CD4-positive, alpha-beta memory T cell (primary cell): ENCODE measurements around the gene MET. TPM values are rescaled to one million over a fixed set of nuclear protein-coding genes. Genes with fewer than 3 reads are reported as not detected.
"Not testable (repeated sequence)": the region's sequence is repeated elsewhere in the genome, so short reads cannot be mapped to it uniquely, and the experiment has no call there.

ENCODE experiments used
- CTCF ChIA-PET: fragments of 350-600 bp; sonication (Branson Sonifier 250); formaldehyde crosslinking; loops from one replicate; lab custom pipeline; 2021; ENCODE audit warnings: inconsistent platforms; ENCODE audit not compliant: partially characterized antibody; lab: Charles Lee
- POLR2A ChIA-PET: fragments of 350-600 bp; sonication (Branson Sonifier 250); formaldehyde crosslinking; loops from one replicate; lab custom pipeline; 2021; ENCODE audit not compliant: partially characterized antibody; lab: Charles Lee
- DNase-seq, 5 donors: peaks; one replicate each; pipeline versions ENCODE4 v3.0.0 to v3.0.0-alpha.2; 2020 to 2022; ENCODE audit warnings: mixed read lengths in 1 of 5
- H3K27ac ChIP-seq: one replicate; pipeline ENCODE4 v1.7.0; 2013; ENCODE audit warnings: low read depth, low read length
- H3K27me3 ChIP-seq: 2 replicates; pipeline ENCODE4 v1.7.0; 2013; ENCODE audit warnings: mild to moderate bottlenecking, low read length, moderate library complexity; ENCODE audit not compliant: insufficient read depth
- H3K36me3 ChIP-seq: 2 replicates; pipeline ENCODE4 v1.7.0; 2013; ENCODE audit warnings: mild to moderate bottlenecking, low read length, moderate library complexity; ENCODE audit not compliant: insufficient read depth
- H3K4me1 ChIP-seq: 2 replicates; pipeline ENCODE4 v1.7.0; 2013; ENCODE audit warnings: mild to moderate bottlenecking, low read length, moderate library complexity; ENCODE audit not compliant: insufficient read depth
- H3K4me3 ChIP-seq, 2 donors: one replicate each; pipeline ENCODE4 v1.7.0; 2013; ENCODE audit warnings: low read length in 2 of 2, mild to moderate bottlenecking in 1 of 2
- H3K9me3 ChIP-seq, 2 donors: one replicate each; pipeline ENCODE4 v1.7.0; 2013; ENCODE audit warnings: low read length in 2 of 2, control low read depth in 1 of 2; ENCODE audit not compliant: control insufficient read depth in 1 of 2
- H3K27ac Mint-ChIP-seq, 7 donors: one replicate each; pipeline ENCODE4 v1.8.0; 2020 to 2021; ENCODE audit warnings: mixed read lengths in 7 of 7, mild to moderate bottlenecking in 6 of 7, inconsistent platforms in 3 of 7, moderate library complexity in 3 of 7
- H3K27me3 Mint-ChIP-seq, 2 donors: one replicate each; pipeline ENCODE4 v1.8.0; 2020 to 2021; ENCODE audit warnings: mixed read lengths in 2 of 2
- H3K36me3 Mint-ChIP-seq, 2 donors: one replicate each; pipeline ENCODE4 v1.8.0; 2020 to 2021; ENCODE audit warnings: mixed read lengths in 2 of 2, inconsistent platforms in 1 of 2, mild to moderate bottlenecking in 1 of 2
- H3K4me1 Mint-ChIP-seq, 4 donors: one replicate each; pipeline ENCODE4 v1.8.0; 2020 to 2021; ENCODE audit warnings: mixed read lengths in 4 of 4, mild to moderate bottlenecking in 1 of 4
- H3K4me3 Mint-ChIP-seq, 8 donors: one replicate each; pipeline ENCODE4 v1.8.0; 2020 to 2021; ENCODE audit warnings: mixed read lengths in 8 of 8, mild to moderate bottlenecking in 7 of 8, moderate library complexity in 6 of 8, inconsistent platforms in 3 of 8
- H3K9me3 Mint-ChIP-seq, 8 donors: one replicate each; pipeline ENCODE4 v1.8.0; 2020 to 2021; ENCODE audit warnings: mixed read lengths in 8 of 8, mild to moderate bottlenecking in 5 of 8, inconsistent platforms in 3 of 8, moderate library complexity in 1 of 8
- intact Hi-C: fragments of 100-400 bp; cut with micrococcal nuclease; formaldehyde crosslinking; loops from one replicate; pipeline ENCODE4 v1.15.1; 2023
- polyA plus RNA-seq, 2 donors: library from polyadenylated mRNA; unstranded; fragments of 300-500 nt; fragmentation: Illumina TruSeq; gene quantifications; one replicate each; pipeline ENCODE4 v1.2.3, GENCODE V29; 2021
- total RNA-seq, 2 experiments: library from RNA; stranded (reverse); gene quantifications; one replicate each; pipeline ENCODE4 v1.2.3, GENCODE V29; 2021

The MET gene
- total and polyA plus RNA-seq, 4 experiments from 2014 or later = 0.23 to 0.47 TPM; not detected in 2

DNA sequence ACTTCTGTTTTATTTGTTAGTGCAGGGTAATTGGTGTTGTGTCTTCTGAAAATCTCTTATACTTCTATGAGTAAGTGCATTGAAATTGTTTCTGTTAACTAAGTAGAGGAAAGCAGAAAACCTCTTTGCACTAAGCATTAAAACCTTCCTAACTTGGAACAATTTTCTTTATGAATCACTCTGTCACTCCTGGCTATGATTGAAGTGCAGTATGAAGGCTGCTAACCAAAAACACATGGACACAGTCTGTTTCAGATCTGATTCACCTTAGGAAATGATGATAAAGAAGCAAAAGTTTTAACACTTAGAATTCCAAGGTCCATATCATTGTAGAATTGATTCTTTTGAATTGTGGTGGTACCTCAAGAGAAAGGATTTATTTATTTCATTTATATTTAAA lies 41.9 kb downstream of the MET start:
- Histone ChIP-seq H3K4me1 (no peaks in the 10 kb centered on the region), H3K4me3 (no peak overlapping the region), H3K36me3 (no peaks in the 10 kb centered on the region), H3K27me3 (no peaks in the 10 kb centered on the region), H3K27ac (no peak overlapping the region), H3K9me3 (no peaks in the 10 kb centered on the region)
- no peaks in the 10 kb centered on the region for H3K36me3 Mint-ChIP-seq
- no peaks in the 10 kb centered on the region for H3K4me1 Mint-ChIP-seq
- no peak for DNase-seq
- POLR2A ChIA-PET = no interaction called here
- intact Hi-C loops = no loop called here
- no peak overlapping the region for H3K27ac Mint-ChIP-seq
- H3K4me3 Mint-ChIP-seq = no peak overlapping the region
- peaks cover 2 to 6% of the 10 kb centered on the region in 2 donors for H3K27me3 Mint-ChIP-seq
- no peaks in the 10 kb centered on the region for H3K9me3 Mint-ChIP-seq
- CTCF ChIA-PET = no interaction called here

DNA sequence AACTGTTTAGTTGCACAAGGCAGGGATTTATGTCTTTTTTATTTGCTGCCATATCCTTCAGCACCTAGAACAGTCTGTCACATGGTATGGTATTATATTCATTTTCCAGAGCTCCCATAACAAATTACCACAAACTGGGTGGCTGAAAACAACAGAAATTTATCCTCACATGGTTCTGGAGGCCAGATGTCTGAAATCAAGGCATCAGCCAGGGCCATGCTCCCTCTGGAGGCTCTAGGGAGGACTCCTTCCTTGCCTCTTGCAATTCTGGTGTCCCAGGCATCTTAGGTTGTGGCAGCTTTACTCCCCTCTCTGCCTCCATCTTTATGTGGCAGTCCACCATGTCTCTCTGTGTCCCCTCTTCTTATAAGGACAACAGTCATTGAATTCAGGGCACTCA lies 43.1 kb downstream of the MET start:
- ChIA-PET POLR2A (no interaction called here), CTCF (no interaction called here)
- Histone ChIP-seq H3K9me3 (no peaks in the 10 kb centered on the region), H3K27ac (no peak overlapping the region), H3K27me3 (no peaks in the 10 kb centered on the region), H3K4me1 (no peaks in the 10 kb centered on the region), H3K36me3 (no peaks in the 10 kb centered on the region), H3K4me3 (no peak overlapping the region)
- no peak for DNase-seq
- peaks cover 2 to 6% of the 10 kb centered on the region in 2 donors for H3K27me3 Mint-ChIP-seq
- H3K4me1 Mint-ChIP-seq = no peaks in the 10 kb centered on the region
- no peak overlapping the region for H3K27ac Mint-ChIP-seq
- no peak overlapping the region for H3K4me3 Mint-ChIP-seq
- intact Hi-C loops = no loop called here
- H3K36me3 Mint-ChIP-seq = no peaks in the 10 kb centered on the region
- no peaks in the 10 kb centered on the region for H3K9me3 Mint-ChIP-seq

DNA sequence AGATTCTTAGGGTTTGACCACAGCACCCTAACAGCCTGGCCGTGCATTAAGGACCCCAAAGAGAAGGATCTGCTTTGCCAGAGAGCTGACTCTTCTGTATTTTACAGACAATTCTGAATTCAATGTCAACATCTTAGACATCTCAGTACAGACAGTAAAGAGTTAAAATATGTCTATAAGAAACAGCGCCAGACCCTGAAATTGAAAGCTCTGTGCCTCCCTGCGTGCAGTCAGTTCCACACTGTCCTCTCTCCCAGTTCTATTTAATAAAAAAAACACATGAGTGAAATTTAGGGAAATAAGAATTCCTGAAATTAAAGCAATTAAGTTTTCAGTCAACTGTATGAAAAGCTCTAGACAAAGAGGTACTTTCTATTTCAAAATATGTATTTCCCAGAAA lies 45.1 kb downstream of the MET start:
- H3K36me3 Mint-ChIP-seq = no peaks in the 10 kb centered on the region
- H3K4me3 ChIP-seq = no peak overlapping the region
- no peaks in the 10 kb centered on the region for H3K4me1 Mint-ChIP-seq
- H3K36me3 ChIP-seq = no peaks in the 10 kb centered on the region
- ChIA-PET CTCF (no interaction called here), POLR2A (no interaction called here)
- peaks cover 0 to 5% of the 10 kb centered on the region in 2 donors for H3K27me3 Mint-ChIP-seq
- H3K9me3 Mint-ChIP-seq = no peaks in the 10 kb centered on the region
- intact Hi-C loops = no loop called here
- H3K4me1 ChIP-seq = no peaks in the 10 kb centered on the region
- no peaks in the 10 kb centered on the region for H3K27me3 ChIP-seq
- no peak overlapping the region for H3K27ac ChIP-seq
- H3K9me3 ChIP-seq = no peaks in the 10 kb centered on the region
- no peak overlapping the region for H3K27ac Mint-ChIP-seq
- no peak overlapping the region for H3K4me3 Mint-ChIP-seq
- DNase-seq = no peak

DNA sequence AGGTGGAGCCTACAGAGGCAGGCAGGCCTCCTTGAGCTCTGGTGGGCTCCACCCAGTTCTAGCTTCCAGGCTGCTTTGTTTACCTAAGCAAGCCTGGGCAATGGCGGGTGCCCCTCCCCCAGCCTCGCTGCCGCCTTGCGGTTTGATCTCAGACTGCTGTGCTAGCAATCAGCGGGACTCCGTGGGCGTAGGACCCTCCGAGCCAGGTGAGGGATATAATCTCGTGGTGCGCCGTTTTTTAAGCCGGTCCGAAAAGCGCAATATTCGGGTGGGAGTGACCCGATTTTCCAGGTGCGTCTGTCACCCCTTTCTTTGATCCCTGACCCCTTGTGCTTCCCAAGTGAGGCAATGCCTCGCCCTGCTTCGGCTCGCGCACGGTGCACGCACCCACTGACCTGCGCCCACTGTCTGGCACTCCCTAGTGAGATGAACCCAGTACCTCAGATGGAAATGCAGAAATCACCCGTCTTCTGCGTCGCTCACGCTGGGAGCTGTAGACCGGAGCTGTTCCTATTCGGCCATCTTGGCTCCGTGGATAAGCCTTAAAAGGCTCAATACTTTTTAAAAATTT lies 52.0 kb downstream of the MET start:
- H3K27me3 Mint-ChIP-seq = peaks cover 0 to 11% of the 10 kb centered on the region in 2 donors
- H3K9me3 Mint-ChIP-seq, H3K27ac ChIP-seq, H3K4me3 Mint-ChIP-seq, H3K9me3 ChIP-seq, POLR2A ChIA-PET, H3K27me3 ChIP-seq, H3K4me3 ChIP-seq, H3K36me3 ChIP-seq, DNase-seq, H3K36me3 Mint-ChIP-seq, intact Hi-C loops, CTCF ChIA-PET, H3K4me1 Mint-ChIP-seq, H3K4me1 ChIP-seq, H3K27ac Mint-ChIP-seq: not testable (repeated sequence)

DNA sequence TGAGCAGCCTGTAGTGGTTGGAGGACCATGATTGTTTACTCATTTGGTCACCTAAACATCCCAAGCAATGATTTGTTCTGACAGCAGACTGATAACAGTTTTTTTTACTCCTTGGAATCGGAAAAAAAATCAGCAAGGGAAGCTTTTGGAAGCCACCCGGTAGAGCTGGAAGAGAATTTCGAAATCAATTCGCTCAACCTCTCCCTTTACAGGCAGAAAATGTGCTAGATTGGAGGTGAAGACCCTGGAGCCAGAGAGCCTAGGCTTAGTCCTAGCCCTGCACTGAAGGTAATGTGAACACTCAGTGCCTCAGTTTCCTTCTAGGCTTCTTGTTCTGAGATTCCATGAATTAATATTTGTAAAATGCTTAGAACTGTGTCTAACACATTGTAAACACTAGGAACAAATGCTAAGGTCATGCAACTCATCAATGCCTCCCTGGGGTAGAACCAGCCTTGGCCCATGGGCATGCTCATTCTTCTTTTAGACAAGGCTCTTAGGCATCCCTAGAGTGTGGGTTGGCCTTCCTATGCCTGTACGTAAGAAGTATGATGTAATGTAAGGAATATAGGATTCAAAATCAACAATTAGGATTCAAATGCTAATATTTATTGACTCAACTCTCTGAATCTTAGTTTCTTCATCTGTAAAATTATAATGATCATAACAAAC lies 52.7 kb downstream of the MET start:
- Mint-ChIP-seq H3K4me3 (no peak overlapping the region), H3K27ac (no peak overlapping the region), H3K4me1 (no peaks in the 10 kb centered on the region), H3K9me3 (no peaks in the 10 kb centered on the region), H3K27me3 (peaks cover 0 to 11% of the 10 kb centered on the region in 2 donors), H3K36me3 (no peaks in the 10 kb centered on the region)
- ChIA-PET POLR2A (no interaction called here), CTCF (no interaction called here)
- H3K27me3 ChIP-seq = no peaks in the 10 kb centered on the region
- intact Hi-C loops = no loop called here
- no peak overlapping the region for H3K4me3 ChIP-seq
- no peak overlapping the region for H3K27ac ChIP-seq
- DNase-seq = no peak
- no peaks in the 10 kb centered on the region for H3K4me1 ChIP-seq
- no peaks in the 10 kb centered on the region for H3K9me3 ChIP-seq
- no peaks in the 10 kb centered on the region for H3K36me3 ChIP-seq

DNA sequence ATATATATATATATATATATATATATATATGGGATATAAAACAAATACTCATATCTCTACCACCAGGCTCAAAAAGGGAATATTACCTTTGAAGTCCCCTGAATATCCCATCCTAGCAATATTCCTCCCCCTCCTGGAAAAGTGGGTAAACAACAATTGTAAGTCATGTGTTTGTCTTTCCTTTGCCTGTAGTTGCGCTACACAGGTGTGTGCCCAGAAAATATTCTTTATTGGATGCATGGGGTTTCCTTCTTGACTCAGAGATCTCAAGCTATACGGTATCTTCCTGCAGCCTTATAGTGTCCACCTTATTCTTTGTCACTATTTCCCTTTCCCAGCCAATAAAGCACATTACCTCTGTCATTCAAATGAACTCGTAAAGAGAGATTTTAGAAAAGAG lies 54.2 kb downstream of the MET start:
- Histone ChIP-seq H3K9me3 (no peaks in the 10 kb centered on the region), H3K4me1 (no peaks in the 10 kb centered on the region), H3K27me3 (no peaks in the 10 kb centered on the region), H3K27ac (no peak overlapping the region), H3K36me3 (no peaks in the 10 kb centered on the region), H3K4me3 (no peak overlapping the region)
- intact Hi-C loops = no loop called here
- CTCF ChIA-PET = no interaction called here
- Mint-ChIP-seq H3K9me3 (no peaks in the 10 kb centered on the region), H3K27ac (no peak overlapping the region), H3K36me3 (no peaks in the 10 kb centered on the region), H3K27me3 (peaks cover 2 to 13% of the 10 kb centered on the region in 2 donors), H3K4me3 (no peak overlapping the region), H3K4me1 (no peaks in the 10 kb centered on the region)
- POLR2A ChIA-PET = no interaction called here
- DNase-seq = no peak

DNA sequence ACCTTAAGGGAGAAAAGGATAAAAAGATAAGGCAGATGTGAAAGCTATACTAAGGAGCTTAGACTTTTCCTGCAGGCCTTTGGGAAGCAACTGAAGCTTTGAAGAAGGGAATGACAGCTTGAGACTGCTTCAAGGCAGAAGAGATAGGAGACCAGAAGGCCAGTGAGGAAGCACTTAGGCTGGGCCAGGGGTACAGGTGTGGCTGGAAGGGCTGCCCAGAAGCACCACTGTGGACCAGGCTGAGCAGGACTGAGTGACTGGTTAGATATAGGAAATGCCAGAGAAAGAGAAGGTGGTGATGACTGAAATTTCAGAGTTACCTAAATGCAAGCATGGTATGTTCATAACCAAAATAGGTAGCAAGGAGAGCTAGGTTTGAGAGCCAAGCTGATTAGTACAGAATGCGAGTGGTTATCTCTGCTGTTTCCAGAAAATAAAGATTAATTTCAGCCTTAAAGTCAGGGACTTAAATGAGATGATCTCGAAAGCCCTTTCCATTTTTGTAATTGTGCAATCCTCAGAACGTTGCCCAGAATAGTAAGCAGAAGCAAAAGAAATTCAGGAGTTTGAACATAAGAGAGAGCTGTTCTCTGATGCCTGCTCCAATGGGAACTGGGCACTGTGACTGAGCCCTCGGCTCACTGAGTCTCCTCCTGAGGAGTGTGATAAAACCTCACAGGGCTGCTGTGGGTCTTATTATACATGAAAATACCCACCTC lies 54.9 kb downstream of the MET start:
- intact Hi-C loops = no loop called here
- ChIA-PET CTCF (no interaction called here), POLR2A (no interaction called here)
- Mint-ChIP-seq H3K27me3 (peaks cover 2 to 13% of the 10 kb centered on the region in 2 donors), H3K9me3 (no peaks in the 10 kb centered on the region), H3K4me1 (no peaks in the 10 kb centered on the region), H3K4me3 (no peak overlapping the region), H3K36me3 (no peaks in the 10 kb centered on the region), H3K27ac (no peak overlapping the region)
- no peaks in the 10 kb centered on the region for H3K4me1 ChIP-seq
- no peaks in the 10 kb centered on the region for H3K36me3 ChIP-seq
- no peak for DNase-seq
- no peak overlapping the region for H3K4me3 ChIP-seq
- H3K27ac ChIP-seq = no peak overlapping the region
- H3K9me3 ChIP-seq = no peaks in the 10 kb centered on the region
- no peaks in the 10 kb centered on the region for H3K27me3 ChIP-seq
